Tibial nerve (tissue), 4 donors: Measurements from ENCODE around the gene ARFGAP1. TPM values are rescaled to one million over a fixed set of nuclear protein-coding genes. Genes with fewer than 3 reads are reported as not detected.

Experiments used
- DNase-seq, 2 donors: peaks; one replicate each; pipeline ENCODE4 v3.0.0-alpha.2; 2019; ENCODE audit warnings: low spot score in 2 of 2
- H3K27ac ChIP-seq, 4 donors: fragments of 200-600 bp; sonication (generic) in 3 of 4; one replicate each; pipeline ENCODE4 v1.5.1; 2017 to 2019; ENCODE audit warnings: mild to moderate bottlenecking in 1 of 4
- H3K27me3 ChIP-seq, 2 donors: fragments of 200-600 bp; sonication (generic) in 1 of 2; one replicate each; pipeline versions ENCODE4 v1.5.1 to v1.6.0; 2017 to 2019
- H3K36me3 ChIP-seq, 3 donors: fragments of 200-600 bp; sonication (generic); one replicate each; pipeline ENCODE4 v1.5.1; 2018 to 2019
- H3K4me1 ChIP-seq, 4 donors: fragments of 200-600 bp; sonication (generic) in 3 of 4; one replicate each; pipeline ENCODE4 v1.5.1; 2017 to 2019
- H3K4me3 ChIP-seq, 4 donors: fragments of 200-600 bp; sonication (generic) in 3 of 4; one replicate each; pipeline ENCODE4 v1.5.1; 2017 to 2019; ENCODE audit warnings: mild to moderate bottlenecking in 1 of 4, moderate library complexity in 1 of 4
- H3K9me3 ChIP-seq, 4 donors: fragments of 200-600 bp; sonication (generic) in 3 of 4; one replicate each; pipeline ENCODE4 v1.5.1; 2017 to 2019
- EP300 ChIP-seq, 2 donors: sonication (generic); formaldehyde crosslinking; IDR thresholded peaks; one replicate each; pipeline ENCODE4 v1.6.1; 2017; ENCODE audit warnings: antibody characterized with exemption in 2 of 2, mild to moderate bottlenecking in 1 of 2
- POLR2A ChIP-seq, 2 donors: fragments of 450-650 bp; IDR thresholded peaks; one replicate each; pipeline ENCODE4 v1.6.1; 2017; ENCODE audit warnings: antibody characterized with exemption in 2 of 2, mild to moderate bottlenecking in 2 of 2, moderate library complexity in 2 of 2
- WGBS, 2 donors: methylation state at CpG; one replicate each; pipeline ENCODE4 v1.1.5; 2018; 5-methylcytosine and 5-hydroxymethylcytosine counted together
- total RNA-seq, 4 donors: library from RNA; depleted of rRNA; stranded (reverse); fragments of >200 nt; gene quantifications; one replicate each; pipeline ENCODE4 v1.1.0, GENCODE V29; 2016
- TF ChIP-seq, protein P1 (sequence below), 5 experiments: fragments of 200-600 bp in 3 of 5; fragments of 450-650 bp in 2 of 5; sonication (generic) in 3 of 5; IDR thresholded peaks; one replicate each; pipeline ENCODE4 v1.5.1; 2016 to 2019; ENCODE audit warnings: antibody characterized with exemption in 5 of 5, mild to moderate bottlenecking in 3 of 5, moderate library complexity in 2 of 5

Gene ARFGAP1
- total RNA-seq, 4 donors from 2014 or later = 55.3 to 124 (median 68.6) TPM

DNA sequence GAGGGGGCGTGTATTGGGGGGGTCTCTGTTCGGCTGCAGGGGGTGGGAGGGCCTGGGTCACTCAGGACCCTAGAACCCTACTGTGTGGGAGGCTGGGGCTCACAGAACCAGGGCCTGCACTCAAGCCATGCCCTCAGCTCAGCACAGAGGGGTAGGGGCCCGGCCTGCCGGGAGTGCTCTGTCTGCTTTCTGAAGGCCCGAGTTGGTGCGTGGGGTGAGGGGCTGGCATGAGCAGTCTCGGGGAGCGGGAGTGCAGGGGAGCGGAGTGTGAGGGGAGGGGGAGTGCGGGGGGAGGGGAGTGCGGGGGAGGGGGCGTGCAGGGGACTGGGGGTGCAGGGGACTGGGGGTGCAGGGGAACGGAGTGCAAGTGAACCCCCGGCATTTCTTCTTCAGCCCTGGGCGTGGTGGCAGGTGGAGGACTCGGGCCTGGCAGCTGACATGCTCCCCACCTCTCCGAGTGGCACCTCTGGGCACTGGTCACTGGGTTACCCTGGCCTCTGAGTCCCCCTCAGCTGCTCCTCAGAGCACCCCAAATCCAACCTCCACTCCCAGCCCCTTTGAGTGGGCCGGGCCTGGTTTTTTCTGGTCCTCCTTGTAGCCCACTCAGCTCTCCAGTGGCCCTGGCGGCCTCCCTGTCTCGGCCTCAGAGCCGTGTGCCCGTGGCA, 21.4 kb downstream of the ARFGAP1 start:
- peaks cover 0 to 11% (median 0%) of the 10 kb centered on the region in 3 donors for H3K36me3 ChIP-seq
- H3K27me3 ChIP-seq = peaks cover 0 to 59% of the 10 kb centered on the region in 2 donors

GRCh38 chr20:63294536-63294900, 21.9 kb downstream of the ARFGAP1 start:
- Histone ChIP-seq H3K27me3 (peaks cover 0 to 65% of the 10 kb centered on the region in 2 donors), H3K4me1 (peaks cover 0 to 29% (median 0%) of the 10 kb centered on the region in 4 donors), H3K27ac (no peak overlapping the region), H3K9me3 (no peaks in the 10 kb centered on the region), H3K36me3 (peaks cover 0 to 6% (median 0%) of the 10 kb centered on the region in 3 donors), H3K4me3 (no peak overlapping the region)
- TF ChIP-seq EP300 (IDR thresholded peaks at IDR 0.05) (no peak), POLR2A (IDR thresholded peaks at IDR 0.05) (no peak)
- TF ChIP-seq, protein P1, sequence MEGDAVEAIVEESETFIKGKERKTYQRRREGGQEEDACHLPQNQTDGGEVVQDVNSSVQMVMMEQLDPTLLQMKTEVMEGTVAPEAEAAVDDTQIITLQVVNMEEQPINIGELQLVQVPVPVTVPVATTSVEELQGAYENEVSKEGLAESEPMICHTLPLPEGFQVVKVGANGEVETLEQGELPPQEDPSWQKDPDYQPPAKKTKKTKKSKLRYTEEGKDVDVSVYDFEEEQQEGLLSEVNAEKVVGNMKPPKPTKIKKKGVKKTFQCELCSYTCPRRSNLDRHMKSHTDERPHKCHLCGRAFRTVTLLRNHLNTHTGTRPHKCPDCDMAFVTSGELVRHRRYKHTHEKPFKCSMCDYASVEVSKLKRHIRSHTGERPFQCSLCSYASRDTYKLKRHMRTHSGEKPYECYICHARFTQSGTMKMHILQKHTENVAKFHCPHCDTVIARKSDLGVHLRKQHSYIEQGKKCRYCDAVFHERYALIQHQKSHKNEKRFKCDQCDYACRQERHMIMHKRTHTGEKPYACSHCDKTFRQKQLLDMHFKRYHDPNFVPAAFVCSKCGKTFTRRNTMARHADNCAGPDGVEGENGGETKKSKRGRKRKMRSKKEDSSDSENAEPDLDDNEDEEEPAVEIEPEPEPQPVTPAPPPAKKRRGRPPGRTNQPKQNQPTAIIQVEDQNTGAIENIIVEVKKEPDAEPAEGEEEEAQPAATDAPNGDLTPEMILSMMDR (IDR thresholded peaks at IDR 0.05) = no peak
- WGBS, 2 donors = 72% methylated on average over 8 to 12 of the region's 12 CpGs
- DNase-seq = no peak

More for the DNA sequence above, 21.4 kb downstream of the ARFGAP1 start:
- 50 to 80% methylated on average over 4 to 18 of the region's 22 CpGs for WGBS, 2 donors
- Histone ChIP-seq H3K4me3 (no peak overlapping the region), H3K4me1 (peaks cover 0 to 29% (median 0%) of the 10 kb centered on the region in 4 donors), H3K27ac (no peak overlapping the region), H3K9me3 (no peaks in the 10 kb centered on the region)
- no peak for TF ChIP-seq POLR2A (IDR thresholded peaks at IDR 0.05)
- TF ChIP-seq, protein P1 (IDR thresholded peaks at IDR 0.05) = no peak
- TF ChIP-seq EP300 (IDR thresholded peaks at IDR 0.05) = no peak
- DNase-seq = no peak

DNA sequence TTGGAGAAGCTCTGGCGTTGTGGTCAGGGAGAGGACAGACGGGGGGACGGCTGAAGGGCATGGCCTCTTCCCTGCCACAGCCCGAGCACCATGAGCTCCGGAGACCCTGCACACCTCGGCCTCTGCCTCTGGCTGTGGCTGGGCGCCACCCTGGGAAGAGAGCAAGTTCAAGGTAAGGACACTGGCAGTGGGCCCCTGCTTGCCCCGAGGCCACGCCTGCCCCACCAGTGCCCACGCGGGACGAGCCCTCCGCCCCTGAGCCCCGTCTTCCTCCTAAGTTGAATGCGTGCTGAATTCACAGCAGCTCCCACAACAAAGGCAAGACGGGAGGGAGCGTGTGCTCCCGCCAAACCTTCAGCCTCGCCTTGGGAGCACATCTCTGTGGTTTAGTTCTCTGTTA, 22.4 kb downstream of the ARFGAP1 start:
- no peak for DNase-seq
- Histone ChIP-seq H3K27ac (no peak overlapping the region), H3K4me3 (no peak overlapping the region), H3K9me3 (no peaks in the 10 kb centered on the region), H3K4me1 (peaks cover 0 to 29% (median 0%) of the 10 kb centered on the region in 4 donors), H3K27me3 (peaks cover 0 to 70% of the 10 kb centered on the region in 2 donors), H3K36me3 (peaks cover 0 to under 1% (median 0%) of the 10 kb centered on the region in 3 donors)
- no peak for TF ChIP-seq EP300 (IDR thresholded peaks at IDR 0.05)
- TF ChIP-seq POLR2A (IDR thresholded peaks at IDR 0.05) = no peak
- TF ChIP-seq, protein P1 (IDR thresholded peaks at IDR 0.05) = no peak
- WGBS, 2 donors = 23 to 32% methylated on average over 14 to 17 of the region's 19 CpGs

DNA sequence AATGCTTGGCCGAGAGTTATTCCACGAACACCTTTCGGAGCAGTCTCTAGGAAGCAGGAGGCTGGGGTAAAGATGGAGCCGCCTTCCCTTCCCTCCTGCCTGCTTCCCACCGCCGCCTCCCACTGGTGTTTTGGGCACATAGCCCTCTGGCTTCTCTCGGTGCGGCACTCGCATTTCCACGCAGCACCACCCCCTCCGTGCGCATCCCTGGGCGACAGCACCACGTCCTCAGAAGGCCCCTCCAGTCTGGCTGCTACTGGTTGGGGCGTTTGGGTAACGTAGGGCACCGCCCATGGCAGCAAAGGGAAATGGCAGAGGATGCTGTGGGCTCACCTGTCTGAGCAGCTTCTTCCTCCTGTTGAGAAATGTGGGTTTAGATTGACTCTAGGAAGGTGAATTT, 22.8 kb downstream of the ARFGAP1 start:
- Histone ChIP-seq H3K9me3 (peaks cover 0 to 2% (median 0%) of the 10 kb centered on the region in 4 donors), H3K27ac (no peak overlapping the region), H3K4me1 (peaks cover 0 to 26% (median 0%) of the 10 kb centered on the region in 4 donors), H3K4me3 (no peak overlapping the region), H3K36me3 (no peaks in the 10 kb centered on the region), H3K27me3 (peaks cover 0 to 72% of the 10 kb centered on the region in 2 donors)
- WGBS, 2 donors = 32 to 41% methylated on average over 17 of the region's 17 CpGs
- no peak for DNase-seq
- TF ChIP-seq, protein P1 (IDR thresholded peaks at IDR 0.05) = no peak
- TF ChIP-seq EP300 (IDR thresholded peaks at IDR 0.05) (no peak), POLR2A (IDR thresholded peaks at IDR 0.05) (no peak)

DNA sequence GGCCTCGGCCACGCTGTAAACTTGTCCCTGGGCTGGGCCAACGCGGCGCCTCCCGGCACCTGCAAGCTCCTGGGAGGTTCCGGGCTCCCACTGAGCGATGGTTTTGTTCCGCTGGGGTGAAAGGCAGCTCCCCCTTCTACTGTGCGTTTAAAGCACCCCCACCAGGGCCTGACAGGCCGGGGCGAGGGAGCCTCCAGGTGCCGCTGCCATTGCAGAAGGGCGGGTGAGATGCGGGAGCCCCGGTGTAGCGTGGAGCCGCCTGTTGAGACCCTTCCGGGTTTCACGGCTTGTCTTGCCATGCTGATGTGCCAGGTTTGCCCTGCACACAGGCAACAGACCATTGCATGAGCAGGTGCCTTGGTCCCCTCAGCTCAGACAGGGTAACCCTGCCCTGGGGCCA, 23.2 kb downstream of the ARFGAP1 start:
- H3K4me1 ChIP-seq = peaks cover 0 to 22% (median 0%) of the 10 kb centered on the region in 4 donors
- H3K4me3 ChIP-seq = no peak overlapping the region
- no peak for TF ChIP-seq POLR2A (IDR thresholded peaks at IDR 0.05)
- TF ChIP-seq EP300 (IDR thresholded peaks at IDR 0.05) = no peak
- TF ChIP-seq, protein P1 (IDR thresholded peaks at IDR 0.05) = no peak
- peaks cover 0 to 74% of the 10 kb centered on the region in 2 donors for H3K27me3 ChIP-seq
- no peak for DNase-seq
- no peaks in the 10 kb centered on the region for H3K36me3 ChIP-seq
- H3K9me3 ChIP-seq = peaks cover 0 to 2% (median under 1%) of the 10 kb centered on the region in 4 donors
- H3K27ac ChIP-seq = no peak overlapping the region
- WGBS, 2 donors = 43 to 56% methylated on average over 7 to 15 of the region's 20 CpGs
